Mesenchymal stem cell (in vitro differentiated cells and primary cell): ENCODE results near the gene SLC44A5.

Source experiments
- DNase-seq: peaks from one replicate; pipeline ENCODE4 v3.0.0-alpha.2; 2013
- H2AFZ ChIP-seq: one replicate; pipeline ENCODE4 v1.6.1; 2013; ENCODE audit warnings: low read depth, mild to moderate bottlenecking, control low read depth, inconsistent platforms, low read length, moderate library complexity
- H2AK5ac ChIP-seq: 2 replicates; pipeline ENCODE4 v1.6.1; 2013; ENCODE audit warnings: low read length, moderate library complexity, mild to moderate bottlenecking, inconsistent platforms; ENCODE audit not compliant: severe bottlenecking
- H2BK120ac ChIP-seq: one replicate; pipeline ENCODE4 v1.6.1; 2013; ENCODE audit warnings: low read depth, mild to moderate bottlenecking, inconsistent platforms, low read length, moderate library complexity
- H2BK12ac ChIP-seq, 2 experiments: one replicate each; pipeline ENCODE4 v1.6.1; 2013; ENCODE audit warnings: inconsistent platforms in 2 of 2, low read length in 2 of 2, mild to moderate bottlenecking in 2 of 2, moderate library complexity in 2 of 2, control low read depth in 1 of 2
- H2BK15ac ChIP-seq: one replicate; pipeline ENCODE4 v1.6.1; 2013; ENCODE audit warnings: mild to moderate bottlenecking, low read depth, inconsistent platforms; ENCODE audit not compliant: poor library complexity, severe bottlenecking
- H2BK5ac ChIP-seq: 2 replicates; pipeline ENCODE4 v1.6.1; 2013; ENCODE audit warnings: low read depth, mild to moderate bottlenecking, low read length, control low read depth, inconsistent platforms; ENCODE audit not compliant: poor library complexity, severe bottlenecking
- H3K14ac ChIP-seq, 2 experiments: one replicate each; pipeline ENCODE4 v1.6.1; 2013; ENCODE audit warnings: inconsistent platforms in 2 of 2, low read length in 2 of 2, control low read depth in 1 of 2, mild to moderate bottlenecking in 1 of 2, moderate library complexity in 1 of 2
- H3K18ac ChIP-seq, 2 experiments: one replicate each; pipeline ENCODE4 v1.6.1; 2013; ENCODE audit warnings: inconsistent platforms in 2 of 2, low read length in 2 of 2, control low read depth in 1 of 2, low read depth in 1 of 2, mild to moderate bottlenecking in 1 of 2
- H3K23ac ChIP-seq, 2 experiments: one replicate each; pipeline ENCODE4 v1.6.1; 2013; ENCODE audit warnings: inconsistent platforms in 2 of 2, low read length in 2 of 2, mild to moderate bottlenecking in 2 of 2, moderate library complexity in 2 of 2, control low read depth in 1 of 2
- H3K27ac ChIP-seq: 2 replicates; pipeline ENCODE4 v1.5.1; 2013; ENCODE audit warnings: mild to moderate bottlenecking, moderate library complexity, low read length, control low read depth, inconsistent platforms; ENCODE audit not compliant: poor library complexity, severe bottlenecking
- H3K27me3 ChIP-seq, 2 experiments: 2 replicates each; pipeline versions ENCODE4 v1.6.1 to v1.7.0; 2013; ENCODE audit warnings: low read length in 2 of 2, mild to moderate bottlenecking in 2 of 2, moderate library complexity in 2 of 2, control low read depth in 1 of 2, inconsistent platforms in 1 of 2; ENCODE audit not compliant: control insufficient read depth in 1 of 2, insufficient read depth in 1 of 2
- H3K36me3 ChIP-seq, 2 experiments: 2 replicates each; pipeline versions ENCODE4 v1.6.1 to v1.7.0; 2013; ENCODE audit warnings: low read length in 2 of 2, control low read depth in 1 of 2, inconsistent platforms in 1 of 2, low read depth in 1 of 2, mild to moderate bottlenecking in 1 of 2; ENCODE audit not compliant: insufficient read depth in 2 of 2, control insufficient read depth in 1 of 2
- H3K4ac ChIP-seq, 2 experiments: one replicate each; pipeline ENCODE4 v1.6.1; 2013; ENCODE audit warnings: inconsistent platforms in 2 of 2, low read length in 2 of 2, mild to moderate bottlenecking in 2 of 2, moderate library complexity in 2 of 2, control low read depth in 1 of 2, low read depth in 1 of 2
- H3K4me1 ChIP-seq: 2 replicates; pipeline ENCODE4 v1.6.1; 2013; ENCODE audit warnings: low read depth, low read length, control low read depth; ENCODE audit not compliant: control insufficient read depth, insufficient read depth
- H3K4me2 ChIP-seq: 2 replicates; pipeline ENCODE4 v1.6.1; 2013; ENCODE audit warnings: low read length, mild to moderate bottlenecking, inconsistent platforms; ENCODE audit not compliant: poor library complexity, severe bottlenecking
- H3K4me3 ChIP-seq, 2 experiments: 2 replicates each; pipeline versions ENCODE4 v1.5.1 to v1.7.0; 2013; ENCODE audit warnings: low read length in 2 of 2, mild to moderate bottlenecking in 2 of 2, control low read depth in 1 of 2, low read depth in 1 of 2; ENCODE audit not compliant: insufficient read depth in 1 of 2
- H3K79me1 ChIP-seq: replicated peaks from 2 replicates; pipeline ENCODE4 v1.6.1; 2013; ENCODE audit warnings: mild to moderate bottlenecking, control low read depth, low read length, inconsistent platforms; ENCODE audit not compliant: poor library complexity, severe bottlenecking
- H3K9ac ChIP-seq: 2 replicates; pipeline ENCODE4 v1.7.0; 2013; ENCODE audit warnings: mild to moderate bottlenecking, low read length, moderate library complexity
- H3K9me3 ChIP-seq: 2 replicates; pipeline ENCODE4 v1.7.0; 2013; ENCODE audit warnings: mild to moderate bottlenecking, low read length; ENCODE audit not compliant: control insufficient read depth
- H4K8ac ChIP-seq: one replicate; pipeline ENCODE4 v1.6.1; 2013; ENCODE audit warnings: inconsistent platforms, mild to moderate bottlenecking, low read length, moderate library complexity
- H4K91ac ChIP-seq: one replicate; pipeline ENCODE4 v1.6.1; 2013; ENCODE audit warnings: mild to moderate bottlenecking, low read length, inconsistent platforms
- WGBS: methylation state at CpG from one replicate; pipeline ENCODE4 v1.1.7; 2013; ENCODE audit warnings: mixed read lengths; 5-methylcytosine and 5-hydroxymethylcytosine counted together

The SLC44A5 gene

GRCh38 chr1:75423616-75424015, 187.3 kb downstream of the SLC44A5 start:
- Histone ChIP-seq H2AK5ac (no peak overlapping the region), H3K14ac (no peak overlapping the region), H3K4me1 (no peaks in the 10 kb centered on the region), H4K91ac (no peak overlapping the region), H2AFZ (no peak overlapping the region), H3K27me3 (no peaks in the 10 kb centered on the region), H3K27ac (no peak overlapping the region), H3K9me3 (no peaks in the 10 kb centered on the region), H2BK15ac (no peak overlapping the region), H3K4me2 (no peak overlapping the region), H3K9ac (no peak overlapping the region), H3K79me1 (no peaks in the 10 kb centered on the region), H2BK12ac (no peak overlapping the region), H3K23ac (no peak overlapping the region), H3K4me3 (no peak overlapping the region), H2BK120ac (no peak overlapping the region), H3K18ac (no peak overlapping the region), H3K36me3 (no peaks in the 10 kb centered on the region), H4K8ac (no peak overlapping the region), H2BK5ac (no peak overlapping the region), H3K4ac (no peak overlapping the region)
- no peak for DNase-seq
- WGBS = 45% methylated on average over 5 of the region's 5 CpGs

- Histone ChIP-seq H2BK120ac (no peak overlapping the region), H3K14ac (no peak overlapping the region), H2BK15ac (no peak overlapping the region), H3K27me3 (no peaks in the 10 kb centered on the region), H3K36me3 (no peaks in the 10 kb centered on the region), H2BK12ac (no peak overlapping the region), H2AFZ (no peak overlapping the region), H3K79me1 (no peaks in the 10 kb centered on the region), H2AK5ac (no peak overlapping the region), H4K8ac (no peak overlapping the region), H3K23ac (no peak overlapping the region), H3K9ac (no peak overlapping the region), H3K4me2 (no peak overlapping the region), H3K9me3 (no peaks in the 10 kb centered on the region), H3K4ac (no peak overlapping the region), H3K4me3 (no peak overlapping the region), H2BK5ac (no peak overlapping the region), H3K18ac (no peak overlapping the region), H3K4me1 (no peaks in the 10 kb centered on the region), H3K27ac (no peak overlapping the region), H4K91ac (no peak overlapping the region)
- 93% methylated on average over 2 of the region's 4 CpGs for WGBS
- no peak for DNase-seq
Observed at GRCh38 chr1:75423136-75423535, 187.8 kb downstream of the SLC44A5 start.

- Histone ChIP-seq H4K91ac (no peak overlapping the region), H3K9me3 (no peaks in the 10 kb centered on the region), H3K18ac (no peak overlapping the region), H2AFZ (no peak overlapping the region), H3K9ac (no peak overlapping the region), H2BK120ac (no peak overlapping the region), H3K4ac (no peak overlapping the region), H2BK12ac (no peak overlapping the region), H2BK5ac (no peak overlapping the region), H3K4me1 (no peaks in the 10 kb centered on the region), H3K14ac (no peak overlapping the region), H3K4me3 (no peak overlapping the region), H3K23ac (no peak overlapping the region), H2AK5ac (no peak overlapping the region), H3K4me2 (no peak overlapping the region), H3K27ac (no peak overlapping the region), H2BK15ac (no peak overlapping the region), H3K79me1 (no peaks in the 10 kb centered on the region), H4K8ac (no peak overlapping the region), H3K27me3 (no peaks in the 10 kb centered on the region), H3K36me3 (no peaks in the 10 kb centered on the region)
- DNase-seq = no peak
- WGBS = no CpG with 5 or more reads among the region's 1 CpG
Observed at GRCh38 chr1:75421371-75421770, 189.5 kb downstream of the SLC44A5 start.

GRCh38 chr1:75415187-75415586, 195.7 kb downstream of the SLC44A5 start:
- no peak overlapping the region for H3K9ac ChIP-seq
- H3K79me1 ChIP-seq = no peaks in the 10 kb centered on the region
- DNase-seq = no peak
- H3K27ac ChIP-seq = no peak overlapping the region
- H2AFZ ChIP-seq = no peak overlapping the region
- peaks cover 4% of the 10 kb centered on the region for H3K9me3 ChIP-seq
- H4K8ac ChIP-seq = no peak overlapping the region
- no peak overlapping the region for H3K4me3 ChIP-seq
- no peak overlapping the region for H4K91ac ChIP-seq
- H3K27me3 ChIP-seq = no peaks in the 10 kb centered on the region
- H2BK15ac ChIP-seq = no peak overlapping the region
- no peak overlapping the region for H2BK5ac ChIP-seq
- no peak overlapping the region for H3K18ac ChIP-seq
- H3K23ac ChIP-seq = no peak overlapping the region
- no peak overlapping the region for H3K4ac ChIP-seq
- H3K4me2 ChIP-seq = no peak overlapping the region
- no peaks in the 10 kb centered on the region for H3K36me3 ChIP-seq
- no peak overlapping the region for H3K14ac ChIP-seq
- H2BK12ac ChIP-seq = no peak overlapping the region
- H3K4me1 ChIP-seq = no peaks in the 10 kb centered on the region
- no peak overlapping the region for H2BK120ac ChIP-seq
- no peak overlapping the region for H2AK5ac ChIP-seq
- 92% methylated on average over 2 of the region's 3 CpGs for WGBS
